AG20443 (cell line): ENCODE measurements around the gene EXOC8.
A peak's percentile ranks its signal among the peaks of the same experiment; 100 is the strongest.

Experiments
- DNase-seq: peaks from one replicate; pipeline ENCODE4 v3.0.0; 2012; ENCODE audit warnings: low spot score, mixed read lengths

The EXOC8 gene

DNA sequence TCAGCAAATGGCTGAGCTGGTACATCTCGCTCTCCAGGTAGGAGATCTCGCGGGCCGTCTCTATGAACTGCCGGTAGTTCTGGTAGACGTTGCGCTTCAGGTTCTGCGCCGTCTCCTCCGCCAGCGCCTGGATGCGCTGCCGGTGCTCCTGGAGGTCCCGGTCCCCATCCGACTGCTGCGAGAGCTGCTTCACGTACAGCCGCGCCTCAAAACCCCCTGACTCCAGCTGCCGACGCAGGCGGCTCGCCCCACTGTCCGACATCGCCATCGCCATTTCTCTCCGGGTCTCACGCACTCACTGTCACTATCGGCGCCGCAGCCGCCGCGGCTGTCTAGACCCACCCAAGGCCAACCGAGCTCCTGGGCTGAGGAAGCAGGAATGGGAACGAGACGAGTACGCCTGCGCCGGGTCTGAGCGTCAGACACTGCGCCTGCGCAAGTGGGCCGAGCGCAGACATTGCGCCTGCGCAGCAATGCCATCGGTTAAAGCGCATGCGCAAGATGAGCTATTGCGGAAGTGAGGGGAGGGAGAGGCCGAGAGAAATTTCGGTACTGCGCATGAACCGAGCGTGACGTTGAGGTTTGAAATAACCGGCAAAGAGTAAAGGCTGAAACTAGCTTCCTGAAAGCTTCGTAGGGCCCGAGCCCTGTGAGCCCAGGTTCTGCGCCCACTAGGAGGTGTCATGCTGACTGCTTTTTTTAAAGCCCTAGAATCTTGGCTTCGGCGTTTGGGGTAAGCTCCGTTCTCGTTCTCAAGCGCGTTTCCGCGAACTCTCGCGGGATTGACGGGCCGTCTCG, at the start of gene EXOC8:
EXOC8 (minus strand) TSS at position 381 of the 798 bp plus-strand sequence; CDS start at position 274, 107 bp downstream.
- peak; percentile 100 for DNase-seq

DNA sequence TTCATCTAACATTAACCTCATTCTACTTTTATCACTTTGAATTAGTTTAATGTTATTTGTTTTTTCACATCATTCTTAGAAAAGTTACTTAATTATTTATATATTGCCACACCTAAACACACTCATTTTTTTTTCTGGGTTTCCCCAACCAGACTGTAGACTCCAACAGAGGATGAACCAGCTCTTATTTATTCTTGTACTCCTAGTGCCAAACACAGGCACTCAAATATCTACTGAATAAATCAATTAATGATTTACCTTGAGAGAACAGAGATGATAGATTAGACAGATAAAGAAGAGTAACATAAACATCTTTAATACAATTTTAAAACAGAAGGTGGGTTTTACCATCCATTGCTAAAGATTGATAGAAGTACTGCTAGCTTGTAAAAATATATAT, 48.8 kb upstream of the EXOC8 start:
- no peak for DNase-seq

- DNase-seq = no peak
These were observed 47.7 kb upstream of the EXOC8 start for GRCh38 chr1:231385416-231385748.

DNA sequence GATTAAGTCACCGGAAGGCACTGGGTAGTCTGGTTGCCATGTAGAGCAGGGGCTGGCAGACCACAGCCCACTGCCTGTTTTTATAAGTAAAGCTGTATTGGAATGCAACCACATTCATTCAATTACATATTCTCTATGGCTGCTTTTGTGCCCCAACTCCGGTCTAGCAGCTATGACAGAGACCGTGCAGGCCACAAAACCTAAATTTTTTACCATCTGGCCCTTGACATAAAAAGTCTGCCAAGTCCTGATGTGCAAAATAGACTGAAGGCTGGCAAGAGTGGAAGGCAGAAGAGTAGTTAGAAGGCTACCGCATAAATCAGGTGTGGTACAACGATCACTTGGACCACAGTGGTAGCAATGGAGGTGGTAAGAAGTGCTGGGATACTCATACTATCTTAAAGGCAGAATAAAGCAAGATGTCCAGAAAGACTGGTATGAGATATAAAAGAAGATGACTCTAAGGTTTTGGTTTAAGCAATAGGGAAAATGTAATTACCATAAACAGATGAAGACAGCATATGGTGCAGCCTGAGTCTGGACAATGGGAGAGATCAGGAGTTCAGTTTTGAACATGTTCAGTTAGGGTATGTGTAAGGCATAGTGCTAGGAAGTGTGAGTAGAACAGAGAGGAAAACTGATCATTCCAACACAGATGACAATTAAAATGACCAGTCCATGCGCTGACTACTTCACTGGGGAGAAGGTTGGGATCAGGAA, 47.2 kb upstream of the EXOC8 start:
- DNase-seq = no peak

GRCh38 chr1:231383159-231383860, 45.7 kb upstream of the EXOC8 start:
- no peak for DNase-seq

DNA sequence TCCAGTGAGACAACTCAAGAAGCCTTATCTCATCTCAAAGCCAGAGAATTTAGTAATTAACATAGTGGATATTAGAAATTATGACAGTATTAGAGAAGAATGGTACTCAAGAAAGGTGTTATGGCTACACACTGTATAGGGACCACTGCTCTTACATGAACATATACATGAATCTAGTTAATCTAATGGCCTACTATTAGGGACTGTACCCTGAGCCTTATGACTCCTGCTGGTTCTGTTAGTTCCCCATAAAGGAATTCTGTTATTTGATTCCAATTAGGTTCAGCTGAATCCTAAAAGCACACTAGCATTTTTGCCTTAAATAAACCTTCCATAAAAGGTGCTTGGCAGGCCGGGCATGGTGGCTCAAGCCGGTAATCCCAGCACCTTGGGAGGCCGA, 44.8 kb upstream of the EXOC8 start:
- no peak for DNase-seq

- no peak for DNase-seq
These were observed 44.1 kb upstream of the EXOC8 start for GRCh38 chr1:231381729-231382128.

- DNase-seq = no peak
These were observed 39.4 kb upstream of the EXOC8 start for GRCh38 chr1:231376875-231377549.

DNA sequence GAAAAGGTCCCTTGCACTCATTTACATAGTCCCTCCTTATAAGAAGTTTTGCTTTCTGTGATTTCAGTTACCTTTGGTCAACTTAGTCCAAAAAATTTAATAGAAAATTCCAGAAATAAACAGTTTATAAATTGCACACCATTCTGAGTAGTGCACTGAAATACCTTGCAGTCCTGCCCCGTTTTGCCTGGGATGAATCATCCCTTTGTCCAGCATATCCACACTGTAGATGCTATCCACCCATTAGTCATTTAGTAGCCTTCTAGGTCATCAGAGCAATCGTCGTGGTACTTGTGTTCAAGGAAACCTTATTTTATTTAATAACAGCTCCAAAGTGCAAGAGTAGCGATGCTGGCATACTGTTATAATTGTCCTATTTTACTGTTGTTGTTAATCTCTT, 38.4 kb upstream of the EXOC8 start:
- DNase-seq = no peak

GRCh38 chr1:231374394-231374793, 36.7 kb upstream of the EXOC8 start:
- DNase-seq = no peak

DNA sequence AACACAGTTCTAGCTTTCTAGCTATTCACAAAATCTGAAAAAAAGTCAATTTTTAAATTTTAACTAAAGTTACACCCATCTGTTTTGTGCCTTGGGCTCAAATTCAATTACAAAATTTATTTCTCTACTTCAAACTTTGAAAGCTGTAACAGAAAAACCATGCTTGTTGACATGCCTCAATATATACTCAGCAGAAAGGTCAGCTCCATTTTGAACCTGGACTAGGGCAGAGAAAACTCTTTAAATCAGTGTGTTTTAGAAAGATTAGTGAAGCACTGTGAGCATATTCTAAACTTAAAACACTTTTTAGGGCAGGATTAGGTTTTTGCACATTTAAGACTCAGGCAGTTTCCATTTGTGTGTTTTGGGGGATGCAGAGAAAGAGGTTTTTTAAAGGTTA, 34.8 kb upstream of the EXOC8 start:
- DNase-seq = no peak

- DNase-seq = no peak
These were observed 31.6 kb upstream of the EXOC8 start for GRCh38 chr1:231369282-231369681.

DNA sequence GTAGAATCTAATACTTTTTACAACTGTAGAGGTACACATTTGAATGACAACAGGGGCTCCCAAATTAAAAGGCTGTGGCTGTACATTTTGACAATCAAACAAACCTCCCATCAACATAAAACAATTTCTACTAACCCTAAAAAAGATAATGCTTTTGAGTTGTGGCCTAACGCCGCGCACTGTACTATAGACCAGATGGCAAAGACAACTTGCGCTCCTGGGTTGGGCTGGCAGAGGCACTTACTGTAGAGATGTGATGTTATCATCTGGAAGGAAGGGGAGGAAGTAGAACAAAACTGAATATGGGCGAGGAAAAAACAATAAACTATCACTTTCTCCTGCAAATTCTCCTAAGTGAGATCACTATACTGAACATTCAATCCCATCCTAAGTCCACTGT, 26.5 kb upstream of the EXOC8 start:
- no peak for DNase-seq

GRCh38 chr1:231363624-231364023, 26.0 kb upstream of the EXOC8 start:
- no peak for DNase-seq

DNA sequence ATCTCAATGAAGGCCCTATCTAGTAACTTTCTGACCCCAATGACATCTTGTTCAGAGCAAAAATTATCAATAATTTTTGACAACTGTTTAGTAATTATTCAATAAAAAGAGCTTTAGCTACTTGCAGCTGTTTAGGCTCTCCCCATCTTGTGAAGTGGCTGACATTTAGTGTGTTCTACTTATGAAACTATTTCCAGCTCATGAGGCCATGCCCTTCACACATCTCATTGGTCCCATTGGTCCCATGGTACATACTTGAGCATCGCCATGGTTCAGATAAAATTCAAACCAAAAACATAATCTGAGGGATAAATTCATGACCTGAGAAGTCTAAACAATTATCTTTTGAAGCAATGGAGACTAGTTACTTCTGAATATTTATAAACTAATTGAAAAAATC, 24.7 kb upstream of the EXOC8 start:
- DNase-seq = no peak

DNA sequence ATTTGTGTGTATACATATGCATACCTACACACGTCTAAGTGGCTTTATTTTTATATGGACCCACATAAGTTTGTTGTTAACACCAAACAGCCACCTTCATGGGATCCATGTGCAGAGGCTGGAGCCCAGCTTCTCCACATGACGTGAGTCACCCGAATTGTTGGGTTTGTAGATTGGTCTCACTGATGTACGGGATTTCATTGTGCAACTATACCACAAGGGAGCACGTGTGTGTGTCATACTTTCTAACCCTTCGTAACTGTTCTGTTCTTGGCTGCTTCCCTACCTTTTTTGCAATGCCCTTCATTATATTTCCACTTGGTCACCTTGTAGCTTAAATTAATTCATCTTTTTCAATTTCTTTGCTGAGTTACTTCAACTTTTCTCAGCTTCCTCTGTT, 21.5 kb upstream of the EXOC8 start:
- DNase-seq = peak; percentile 86

- DNase-seq = peak; percentile 67
These were observed 20.2 kb upstream of the EXOC8 start for GRCh38 chr1:231357831-231358354.

DNA sequence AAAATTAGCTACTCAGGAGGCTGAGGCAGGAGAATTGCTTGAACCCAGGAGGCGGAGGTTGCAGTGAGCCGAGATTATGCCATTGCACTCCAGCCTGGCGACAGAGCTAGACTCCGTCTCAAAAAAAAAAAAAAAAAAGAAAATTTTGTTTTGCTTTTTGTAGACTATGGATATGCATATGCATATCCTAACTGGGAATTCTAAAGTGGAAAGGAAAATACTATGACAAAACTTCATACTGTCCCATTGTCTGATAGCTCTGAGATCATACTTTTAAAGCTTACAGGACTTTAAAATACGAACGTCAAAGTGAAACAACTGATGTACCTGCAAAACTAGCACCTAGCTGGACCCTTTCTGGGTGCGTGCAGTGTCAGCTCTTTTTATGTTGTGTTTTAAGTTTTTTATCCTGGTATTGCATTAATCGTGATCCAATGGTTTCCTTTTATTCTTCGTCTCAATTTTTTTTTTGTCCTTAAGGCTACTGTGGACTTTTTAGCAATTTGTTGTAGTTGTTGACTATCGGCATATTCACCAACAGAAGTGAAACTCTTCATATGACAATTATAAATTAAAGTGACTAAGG, 19.6 kb upstream of the EXOC8 start:
- no peak for DNase-seq

- DNase-seq = no peak
These were observed 17.5 kb upstream of the EXOC8 start for GRCh38 chr1:231355171-231355570.

- DNase-seq = no peak
These were observed 16.8 kb upstream of the EXOC8 start for GRCh38 chr1:231354330-231355020.

DNA sequence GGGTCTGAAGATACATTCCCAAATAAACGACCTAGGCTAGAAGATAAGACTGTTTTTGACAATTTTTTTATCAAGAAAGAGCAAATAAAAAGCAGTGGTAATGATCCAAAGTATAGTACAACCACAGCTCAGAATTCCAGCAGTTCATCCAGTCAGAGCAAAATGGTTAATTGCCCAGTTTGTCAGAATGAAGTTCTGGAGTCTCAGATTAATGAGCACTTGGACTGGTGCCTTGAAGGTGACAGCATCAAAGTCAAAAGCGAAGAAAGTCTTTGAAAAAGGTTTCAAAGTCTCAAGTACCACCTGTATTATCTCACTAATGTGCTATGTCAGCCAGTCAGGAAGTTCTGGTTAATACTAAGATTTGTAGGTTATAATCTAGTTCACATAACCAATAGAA, 15.4 kb upstream of the EXOC8 start:
- DNase-seq = no peak
